GM21423 (cell line): ENCODE results near the gene RPS3.
"Not testable (repeated sequence)": the region's sequence is repeated elsewhere in the genome, so short reads cannot be mapped to it uniquely, and the experiment has no call there.

Source experiments
- ATAC-seq: cut with Tn5 transposase; IDR thresholded peaks from one replicate; pipeline ENCODE4 v1.9.1; 2021; ENCODE audit warnings: mild to moderate bottlenecking, moderate library complexity; ENCODE audit not compliant: unreplicated experiment

Gene RPS3

DNA sequence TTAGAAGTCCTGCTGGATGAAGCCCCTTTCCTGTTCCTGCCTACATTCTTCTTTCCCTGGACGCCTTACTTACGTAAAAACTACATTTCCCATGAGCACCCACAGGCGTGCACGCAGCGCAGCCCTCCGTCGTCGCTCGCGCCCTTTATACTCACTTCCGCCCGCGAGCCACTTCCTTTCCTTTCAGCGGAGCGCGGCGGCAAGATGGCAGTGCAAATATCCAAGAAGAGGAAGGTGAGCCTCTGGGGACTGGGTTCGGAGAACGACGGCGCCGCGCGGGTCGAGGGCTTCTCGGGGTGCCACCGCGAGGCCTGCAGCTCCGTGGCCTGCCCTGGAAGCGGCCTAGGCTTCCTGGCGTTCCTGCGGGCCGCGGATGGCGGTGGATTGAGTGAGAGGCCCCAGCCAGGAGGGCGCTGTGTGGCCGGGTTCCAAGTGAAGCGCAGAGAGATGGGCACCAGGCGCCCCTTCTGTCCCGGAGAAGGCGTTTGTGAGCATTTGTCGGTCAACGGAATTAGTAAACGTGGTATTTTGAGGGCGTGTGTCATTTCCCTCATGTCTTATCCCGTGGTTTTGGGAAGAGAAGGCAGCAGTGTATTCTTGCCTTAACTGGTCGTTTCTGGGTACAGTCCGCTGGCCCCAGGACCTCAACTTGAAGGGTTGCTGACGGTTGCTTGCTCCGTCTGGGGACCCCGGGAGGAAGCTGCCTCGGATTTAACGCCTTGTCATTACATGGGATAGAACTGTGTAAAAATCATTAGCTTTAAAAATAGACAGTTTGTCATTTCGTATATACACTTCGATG lies at the start of gene RPS3:
Gene RPS3, plus strand, starts transcription at position 175 of the 802 bp plus-strand sequence. Its CDS starts 30 bp downstream, at position 205.
- peak; percentile 94 for ATAC-seq

DNA sequence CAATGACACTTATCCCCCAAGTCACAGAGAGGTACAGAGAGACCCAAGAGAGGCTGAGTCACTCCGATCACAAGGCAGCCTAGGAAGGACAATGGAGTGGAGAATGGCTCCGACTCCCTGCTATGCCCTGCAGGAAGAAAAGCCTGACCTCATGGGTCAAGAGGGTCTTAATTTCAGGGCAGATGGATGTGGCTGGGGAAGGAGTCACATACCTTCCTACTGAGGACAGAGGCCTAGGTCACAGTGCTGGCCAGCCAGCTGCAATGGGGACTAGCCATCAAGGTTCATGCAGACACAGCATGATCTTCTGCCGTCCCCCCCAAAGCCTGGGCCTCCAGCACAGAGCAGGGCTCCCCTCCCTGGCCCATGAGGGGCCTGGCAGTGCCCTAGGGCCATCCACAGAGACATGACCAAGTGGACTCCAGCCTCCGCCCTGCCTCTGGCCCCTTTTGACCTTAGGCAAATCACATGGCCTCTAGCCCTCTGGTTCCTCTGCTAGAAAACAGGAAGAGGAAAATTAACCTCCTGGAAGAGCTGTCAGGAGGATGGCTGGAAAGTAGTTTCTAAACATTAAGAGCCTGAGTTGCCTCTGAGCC lies 49.7 kb upstream of the RPS3 start:
- no peak for ATAC-seq

- ATAC-seq: no peak
These were observed 49.1 kb upstream of the RPS3 start for GRCh38 chr11:75350122-75350742.

DNA sequence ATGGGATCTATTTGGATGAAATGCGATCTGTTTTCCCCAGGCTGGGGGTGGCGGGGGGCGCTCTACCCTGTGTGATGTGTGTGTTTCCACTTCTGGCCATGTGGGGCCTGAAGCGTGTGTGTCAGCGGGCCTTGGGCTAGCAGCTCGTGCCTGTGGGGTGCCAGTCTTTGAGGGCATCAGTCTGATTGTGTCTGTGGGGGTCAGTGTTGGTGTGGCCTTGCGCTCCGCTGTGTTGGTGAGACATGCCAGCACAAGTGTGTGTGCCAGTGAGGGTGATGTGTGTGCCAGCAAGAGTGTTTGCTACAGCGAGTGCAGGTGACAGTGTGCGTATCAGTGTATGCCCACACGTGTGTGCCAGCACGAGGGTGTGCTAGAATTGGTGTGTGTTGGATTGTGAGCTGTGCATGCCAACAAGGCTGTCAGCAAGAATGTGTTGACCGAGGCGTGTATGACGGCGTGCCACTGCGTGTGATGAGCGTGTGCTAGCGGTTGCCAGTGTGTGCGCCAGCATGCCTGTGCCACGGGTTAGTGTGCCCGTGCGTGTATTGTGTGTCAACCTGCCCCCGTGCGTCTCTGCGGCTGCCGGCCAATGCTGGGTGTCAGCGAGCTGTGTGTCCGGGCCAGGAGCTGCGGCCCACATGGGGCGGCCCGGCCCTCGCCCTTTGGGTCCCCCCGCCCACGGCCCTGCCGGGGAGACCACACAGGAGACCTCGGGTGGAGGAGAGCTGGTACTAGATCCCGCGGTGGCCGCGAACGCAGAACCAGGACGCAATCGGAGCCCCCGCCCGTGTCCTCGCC lies 48.4 kb upstream of the RPS3 start:
- no peak for ATAC-seq

DNA sequence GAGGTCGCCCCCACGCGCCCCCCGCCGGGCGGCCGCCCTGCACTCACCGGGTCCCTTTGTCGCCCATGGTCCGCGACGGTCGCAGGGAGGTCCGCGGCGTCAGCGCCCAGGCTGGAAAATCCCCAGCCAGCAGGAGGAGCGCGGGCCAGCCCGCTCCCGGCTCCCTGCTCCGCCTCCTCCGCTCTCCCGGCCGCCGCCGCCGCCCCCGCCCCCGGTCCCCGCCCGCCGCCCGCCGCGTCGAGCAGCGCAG lies 47.9 kb upstream of the RPS3 start, which contains the start of gene ARRB1:
Gene ARRB1, minus strand, starts transcription at position 121 of the 250 bp plus-strand sequence. Its CDS starts 54 bp downstream, at position 67.
- ATAC-seq: no peak

DNA sequence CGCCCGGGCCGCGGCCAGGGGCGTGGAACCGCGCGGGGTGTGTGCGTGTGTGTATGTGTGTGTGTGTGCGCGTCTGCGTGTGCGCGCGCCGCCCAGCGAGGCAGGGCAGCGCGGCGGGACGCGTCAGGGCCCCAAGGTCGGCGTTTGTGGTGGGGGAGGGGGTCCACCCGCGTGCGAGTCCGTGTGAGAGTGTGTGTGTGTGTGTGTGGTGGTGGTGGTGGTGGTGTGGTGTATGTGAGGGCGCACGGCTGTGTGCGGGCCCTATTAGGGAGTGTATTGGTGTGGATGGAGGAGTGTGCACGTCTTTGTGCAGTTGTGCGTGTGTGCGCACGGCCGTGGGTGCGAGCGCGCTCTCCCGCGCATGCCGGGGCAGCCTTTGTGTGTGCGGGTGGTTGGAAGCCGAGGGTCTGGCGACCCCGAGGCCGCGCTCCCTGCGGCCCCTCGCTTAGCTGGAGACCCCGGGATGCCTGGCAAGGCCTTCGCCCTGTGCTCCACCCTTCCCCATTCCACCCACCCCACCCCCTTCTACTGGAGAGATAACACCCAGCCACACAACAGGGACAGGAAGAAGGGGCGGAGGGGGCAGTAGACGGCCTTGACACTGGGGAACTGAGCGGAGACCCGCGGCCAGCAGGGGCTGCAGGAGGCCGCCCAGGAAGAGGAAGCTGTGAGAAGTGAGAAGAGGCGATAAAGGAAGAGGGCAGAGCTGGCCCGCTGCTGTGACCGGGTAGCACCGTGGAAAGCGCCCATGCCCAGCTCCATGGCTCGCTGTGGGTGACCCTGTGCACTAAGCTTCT lies 47.3 kb upstream of the RPS3 start:
- no peak for ATAC-seq

DNA sequence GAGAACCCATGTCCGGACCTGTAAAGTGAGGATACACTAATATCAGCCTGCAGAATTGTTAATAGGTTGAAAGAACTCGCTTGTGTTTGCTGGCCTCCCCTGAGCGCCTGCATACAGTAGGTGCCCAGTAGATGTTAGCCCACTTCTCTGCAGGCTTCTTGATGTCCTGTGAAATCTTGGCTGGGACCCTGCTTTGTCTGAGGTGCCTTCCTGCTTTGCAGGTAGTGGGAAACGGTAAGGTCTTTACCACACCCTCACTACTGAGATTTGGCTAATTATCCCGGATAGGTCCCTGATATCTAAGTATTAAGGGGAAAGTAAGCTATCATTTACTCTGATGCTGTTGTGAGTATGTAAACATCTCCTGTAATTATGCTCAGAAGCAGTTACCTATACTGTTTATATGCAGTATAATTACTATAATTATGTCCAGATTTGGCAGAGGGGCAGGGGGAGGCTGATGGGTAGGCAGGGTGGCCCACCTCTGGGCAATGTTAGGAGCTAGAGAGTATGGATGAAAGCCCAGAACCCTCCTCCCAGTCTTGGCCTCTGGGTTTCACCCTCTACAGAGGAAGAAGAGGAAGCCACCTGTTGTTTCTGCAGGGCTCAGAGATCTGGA lies 46.6 kb upstream of the RPS3 start:
- ATAC-seq: no peak

GRCh38 chr11:75355051-75355450 lies 44.3 kb upstream of the RPS3 start:
- no peak for ATAC-seq

- no peak for ATAC-seq
These were observed 42.7 kb upstream of the RPS3 start for GRCh38 chr11:75356613-75357012.

GRCh38 chr11:75362285-75362684 lies 37.0 kb upstream of the RPS3 start:
- ATAC-seq: not testable (repeated sequence)

- ATAC-seq: no peak
These were observed 33.6 kb upstream of the RPS3 start for GRCh38 chr11:75365711-75366181.

GRCh38 chr11:75366826-75367225 lies 32.5 kb upstream of the RPS3 start:
- not testable (repeated sequence) for ATAC-seq

DNA sequence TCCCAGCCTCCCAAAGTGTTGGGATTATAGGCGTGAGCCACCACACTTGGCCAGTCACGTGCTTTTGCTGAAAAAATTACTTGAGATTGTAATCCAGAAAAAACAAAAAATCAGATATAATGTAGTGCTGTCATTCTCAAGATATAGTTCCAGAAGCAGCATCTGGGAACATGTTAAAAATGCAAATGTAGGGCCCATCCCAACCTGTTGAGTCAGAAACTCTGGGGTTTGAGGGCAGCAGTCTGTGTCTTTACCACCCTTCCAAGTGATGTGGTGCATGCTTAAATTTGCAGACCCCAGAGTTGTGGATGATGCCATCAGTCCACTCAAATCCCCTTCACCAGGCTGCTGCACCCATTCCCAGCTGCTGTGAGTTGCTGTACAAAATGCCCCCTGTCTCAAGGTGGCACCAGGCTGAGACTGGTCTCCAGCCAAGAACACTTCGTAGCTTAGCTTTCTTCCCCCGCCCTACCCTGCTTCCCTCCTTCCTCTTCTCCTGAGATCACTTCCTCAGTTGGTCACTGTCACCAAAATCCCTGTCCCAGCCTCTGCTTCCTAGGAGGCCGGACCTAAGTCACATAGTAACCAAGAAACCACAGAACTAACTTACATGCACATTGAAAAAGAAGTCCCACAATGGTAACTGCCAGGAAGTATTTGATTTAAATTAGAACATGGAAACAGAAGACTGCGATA lies 29.6 kb upstream of the RPS3 start:
- ATAC-seq: no peak

GRCh38 chr11:75371949-75372876 lies 27.1 kb upstream of the RPS3 start:
- no peak for ATAC-seq

DNA sequence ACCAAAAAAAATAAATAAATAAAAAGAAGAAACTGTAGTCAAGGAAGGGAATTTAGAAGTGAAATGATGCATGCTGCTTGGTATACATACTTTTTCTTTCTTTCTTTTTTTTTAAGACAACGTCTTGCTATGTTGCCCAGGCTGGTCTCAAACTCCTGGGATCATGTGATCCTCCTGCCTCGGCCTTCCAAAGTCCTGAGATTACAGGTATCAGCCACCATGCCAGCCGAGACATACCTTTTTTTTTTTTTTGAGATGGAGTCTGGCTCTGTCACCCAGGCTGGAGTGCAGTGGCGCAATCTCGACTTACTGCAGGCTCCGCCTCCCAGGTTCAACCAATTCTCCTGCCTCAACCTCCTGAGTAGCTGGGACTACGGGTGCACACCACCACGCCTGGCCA lies 26.1 kb upstream of the RPS3 start:
- no peak for ATAC-seq

DNA sequence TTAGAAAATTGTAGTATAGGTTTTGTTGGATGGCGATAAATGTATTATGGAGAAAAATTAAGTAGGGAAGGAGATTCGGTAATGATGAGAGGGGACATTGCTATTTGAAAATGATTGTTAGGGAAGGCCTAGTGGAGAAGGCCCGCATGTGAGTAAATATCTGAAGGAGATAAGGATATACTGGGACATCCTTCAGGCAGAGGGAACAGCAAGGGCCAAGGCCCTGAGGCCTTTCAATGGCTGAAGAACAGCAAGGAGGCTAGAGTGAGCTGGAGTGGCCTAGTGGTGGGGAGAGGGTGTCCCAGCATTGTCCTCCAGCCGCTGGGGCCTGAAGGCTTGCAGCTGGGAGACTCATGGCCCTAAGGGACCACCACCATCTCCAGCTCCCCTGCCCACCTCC lies 24.7 kb upstream of the RPS3 start:
- ATAC-seq: no peak

GRCh38 chr11:75375626-75376025 lies 23.7 kb upstream of the RPS3 start:
- ATAC-seq: no peak

DNA sequence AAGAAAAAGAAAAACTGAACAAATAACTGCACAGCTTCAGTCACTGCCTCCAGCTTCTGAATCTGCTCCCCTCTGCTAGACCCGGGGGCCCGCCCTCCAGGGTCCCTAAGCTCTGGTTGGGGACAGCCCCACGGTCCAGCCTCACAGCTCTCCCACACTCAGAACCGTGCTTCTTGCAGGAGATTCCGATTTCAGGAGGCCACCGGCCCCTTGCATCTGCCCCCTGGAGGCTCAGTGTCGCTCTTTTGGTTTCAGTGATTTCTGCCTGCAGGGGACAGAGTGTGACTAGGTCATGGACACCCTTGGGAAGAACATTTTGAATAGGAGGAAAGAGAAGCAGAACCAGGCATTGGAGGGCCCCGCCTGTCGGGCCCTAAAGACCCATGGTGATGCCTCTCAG lies 23.1 kb upstream of the RPS3 start:
- no peak for ATAC-seq
